Transverse colon (tissue), 4 donors: ENCODE data around the gene MSMO1. TPM values are rescaled to one million over a fixed set of nuclear protein-coding genes. Genes with fewer than 3 reads are reported as not detected.

Source experiments
- DNase-seq: peaks from one replicate; pipeline ENCODE4 v3.0.0-alpha.2; 2019
- H3K27ac ChIP-seq, 4 donors: fragments of 200-600 bp; sonication (generic); 2 replicates each; pipeline ENCODE4 v1.5.1; 2016 to 2018; ENCODE audit warnings: inconsistent platforms in 4 of 4
- H3K27me3 ChIP-seq: fragments of 200-600 bp; sonication (generic); 2 replicates; pipeline ENCODE4 v1.5.1; 2017; ENCODE audit warnings: inconsistent platforms
- H3K36me3 ChIP-seq, 4 donors: fragments of 200-600 bp; sonication (generic); 2 replicates each; pipeline ENCODE4 v1.5.1; 2017 to 2019; ENCODE audit warnings: inconsistent platforms in 4 of 4
- H3K4me1 ChIP-seq, 4 donors: fragments of 200-600 bp; sonication (generic); 2 replicates each; pipeline ENCODE4 v1.5.1; 2017 to 2020; ENCODE audit warnings: inconsistent platforms in 4 of 4
- H3K4me3 ChIP-seq, 4 donors: fragments of 200-600 bp; sonication (generic); 1 replicate in 1 of 4; 2 replicates in 3 of 4; pipeline versions ENCODE4 v1.5.1 to v1.6.1; 2017 to 2019; ENCODE audit warnings: inconsistent platforms in 4 of 4
- H3K9me3 ChIP-seq, 2 donors: fragments of 200-600 bp; sonication (generic); 2 replicates each; pipeline ENCODE4 v1.5.1; 2017 to 2019; ENCODE audit warnings: inconsistent platforms in 2 of 2
- CTCF ChIP-seq, 5 experiments: fragments of 200-600 bp in 3 of 5; fragments of 450-650 bp in 2 of 5; sonication (generic) in 3 of 5; IDR thresholded peaks; 1 replicate in 2 of 5; 2 replicates in 3 of 5; pipeline ENCODE4 v1.5.1; 2016 to 2017; ENCODE audit warnings: antibody characterized with exemption in 5 of 5, inconsistent platforms in 3 of 5, mild to moderate bottlenecking in 2 of 5, moderate library complexity in 1 of 5
- EP300 ChIP-seq: sonication (generic); formaldehyde crosslinking; IDR thresholded peaks from one replicate; pipeline ENCODE4 v1.6.1; 2017; ENCODE audit warnings: antibody characterized with exemption, low read depth
- POLR2A ChIP-seq: fragments of 450-650 bp; IDR thresholded peaks from one replicate; pipeline ENCODE4 v1.6.1; 2016; ENCODE audit warnings: antibody characterized with exemption, mild to moderate bottlenecking, moderate library complexity
- POLR2AphosphoS5 ChIP-seq, 3 donors: sonication (generic); formaldehyde crosslinking; IDR thresholded peaks; one replicate each; pipeline ENCODE4 v1.6.1; 2016; ENCODE audit warnings: antibody characterized with exemption in 3 of 3
- WGBS, 2 donors: methylation state at CpG; one replicate each; pipeline ENCODE4 v1.1.5; 2018; ENCODE audit warnings: low coverage in 1 of 2; 5-methylcytosine and 5-hydroxymethylcytosine counted together
- in situ Hi-C, 4 donors: fragments of 200-750 bp; cut with MboI; loops; one replicate each; pipeline versions ENCODE4 v1.15.0 to v1.15.1; 2017; ENCODE audit warnings: low sequenced_read_pairs in 3 of 4, low pct_ligation_motif_present in 1 of 4, low pct_unique_long_range_greater_than_20kb in 1 of 4
- intact Hi-C: fragments of 100-400 bp; cut with DNase I; formaldehyde crosslinking; loops from one replicate; pipeline ENCODE4 v1.15.1; 2023; ENCODE audit warnings: low total_unique reads
- total RNA-seq, 4 donors: library from RNA; depleted of rRNA; stranded (reverse); fragments of >200 nt; gene quantifications; one replicate each; pipeline ENCODE4 v1.1.0, GENCODE V29; 2016

Gene MSMO1
- total RNA-seq, 4 donors from 2014 or later, result 30.3 to 58.0 (median 36.5) TPM

- DNase-seq, result no peak
- in situ Hi-C loops, result loop anchor here (10.0 to 25.0 kb wide), 3 partner anchors 111 to 217 kb away; no protein-coding TSS in a partner anchor
- Histone ChIP-seq H3K27ac (no peak overlapping the region), H3K4me1 (no peaks in the 10 kb centered on the region), H3K36me3 (no peaks in the 10 kb centered on the region), H3K27me3 (no peaks in the 10 kb centered on the region), H3K4me3 (no peak overlapping the region), H3K9me3 (no peaks in the 10 kb centered on the region)
- no peak for TF ChIP-seq CTCF (IDR thresholded peaks at IDR 0.05)
- no peak for TF ChIP-seq POLR2A
- no peak for TF ChIP-seq POLR2AphosphoS5 (IDR thresholded peaks at IDR 0.05)
- TF ChIP-seq EP300, result no peak
- intact Hi-C loops, result no loop called here
- WGBS, 2 donors, result 79% methylated on average over 5 of the region's 5 CpGs; no CpG with 5 or more reads in 1 of the 2 donors
These were observed 24.1 kb downstream of the MSMO1 start for GRCh38 chr4:165351359-165352130.

GRCh38 chr4:165355900-165356300, 28.4 kb downstream of the MSMO1 start:
- intact Hi-C loops, result no loop called here
- H3K4me3 ChIP-seq, result no peak overlapping the region
- 6 to 7% methylated on average over 2 of the region's 2 CpGs for WGBS, 2 donors
- no peaks in the 10 kb centered on the region for H3K36me3 ChIP-seq
- H3K4me1 ChIP-seq, result no peaks in the 10 kb centered on the region
- H3K27ac ChIP-seq, result no peak overlapping the region
- DNase-seq, result no peak
- H3K9me3 ChIP-seq, result no peaks in the 10 kb centered on the region
- no peak for TF ChIP-seq EP300
- peak in 4 of 5 experiments; percentile 19 to 47 (median 40) for TF ChIP-seq CTCF (IDR thresholded peaks at IDR 0.05)
- no peak for TF ChIP-seq POLR2AphosphoS5 (IDR thresholded peaks at IDR 0.05)
- no peaks in the 10 kb centered on the region for H3K27me3 ChIP-seq
- in situ Hi-C loops, result loop anchor here (5.0 to 25.0 kb wide), 4 partner anchors 106 to 221 kb away; no protein-coding TSS in a partner anchor

- WGBS, 2 donors, result 51 to 100% methylated on average over 2 of the region's 2 CpGs
- no peak overlapping the region for H3K27ac ChIP-seq
- H3K36me3 ChIP-seq, result no peaks in the 10 kb centered on the region
- intact Hi-C loops, result no loop called here
- no peaks in the 10 kb centered on the region for H3K9me3 ChIP-seq
- peaks cover 0 to 6% (median 2%) of the 10 kb centered on the region in 4 donors for H3K4me1 ChIP-seq
- DNase-seq, result no peak
- H3K4me3 ChIP-seq, result no peak overlapping the region
- H3K27me3 ChIP-seq, result no peaks in the 10 kb centered on the region
- in situ Hi-C loops, result loop anchor here (5.0 to 25.0 kb wide), 4 partner anchors 103 to 225 kb away; no protein-coding TSS in a partner anchor
- no peak for TF ChIP-seq EP300
- no peak for TF ChIP-seq POLR2AphosphoS5 (IDR thresholded peaks at IDR 0.05)
- TF ChIP-seq POLR2A, result no peak
These were observed 32.0 kb downstream of the MSMO1 start for GRCh38 chr4:165359506-165359905.

DNA sequence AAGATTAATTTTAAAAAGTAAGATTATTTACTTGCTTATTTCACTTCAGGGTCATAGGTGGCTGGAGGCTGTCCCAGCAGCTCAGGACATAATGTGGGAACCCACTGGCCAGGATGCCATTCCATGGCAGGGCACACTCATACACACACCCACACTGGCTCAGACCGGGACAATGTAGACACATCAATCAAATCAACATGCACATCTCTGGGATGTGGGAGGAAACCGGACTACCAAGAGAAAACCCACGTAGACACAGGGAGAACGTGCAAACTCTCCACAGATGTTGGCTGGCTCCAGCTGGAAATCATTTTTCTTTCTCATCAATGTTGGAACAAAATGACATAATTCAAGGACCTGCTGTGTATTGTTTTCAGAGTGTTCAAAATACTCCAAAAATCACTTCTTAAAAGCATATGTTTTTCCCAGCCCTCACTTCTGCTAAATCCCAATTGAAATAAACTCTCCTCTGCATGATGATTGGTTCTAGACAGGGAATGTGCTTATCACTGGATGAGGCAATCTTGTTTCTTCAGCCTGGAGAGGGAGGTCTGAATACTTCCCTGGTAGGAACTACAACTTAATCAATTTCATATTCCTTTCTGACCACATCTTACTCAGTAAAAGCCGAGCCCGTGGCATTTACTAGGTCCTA, 32.7 kb downstream of the MSMO1 start:
- Histone ChIP-seq H3K27ac (no peak overlapping the region), H3K9me3 (no peaks in the 10 kb centered on the region), H3K27me3 (no peaks in the 10 kb centered on the region), H3K4me1 (peaks cover 3 to 11% (median 6%) of the 10 kb centered on the region in 4 donors), H3K4me3 (no peak overlapping the region), H3K36me3 (no peaks in the 10 kb centered on the region)
- in situ Hi-C loops, result loop anchor here in 1 of 4 donors (25.0 kb wide), 1 partner anchor 102 kb away; no protein-coding TSS in a partner anchor
- intact Hi-C loops, result no loop called here
- DNase-seq, result no peak
- WGBS, 2 donors, result 57 to 81% methylated on average over 4 to 6 of the region's 6 CpGs
- TF ChIP-seq EP300, result no peak
